MV-4-11 (cell line): ENCODE data around the gene PTPN13.

ENCODE experiments used
- DNase-seq: peaks from one replicate; lab custom pipeline; 2025; lab: John Stamatoyannopoulos, UW

The PTPN13 gene

DNA sequence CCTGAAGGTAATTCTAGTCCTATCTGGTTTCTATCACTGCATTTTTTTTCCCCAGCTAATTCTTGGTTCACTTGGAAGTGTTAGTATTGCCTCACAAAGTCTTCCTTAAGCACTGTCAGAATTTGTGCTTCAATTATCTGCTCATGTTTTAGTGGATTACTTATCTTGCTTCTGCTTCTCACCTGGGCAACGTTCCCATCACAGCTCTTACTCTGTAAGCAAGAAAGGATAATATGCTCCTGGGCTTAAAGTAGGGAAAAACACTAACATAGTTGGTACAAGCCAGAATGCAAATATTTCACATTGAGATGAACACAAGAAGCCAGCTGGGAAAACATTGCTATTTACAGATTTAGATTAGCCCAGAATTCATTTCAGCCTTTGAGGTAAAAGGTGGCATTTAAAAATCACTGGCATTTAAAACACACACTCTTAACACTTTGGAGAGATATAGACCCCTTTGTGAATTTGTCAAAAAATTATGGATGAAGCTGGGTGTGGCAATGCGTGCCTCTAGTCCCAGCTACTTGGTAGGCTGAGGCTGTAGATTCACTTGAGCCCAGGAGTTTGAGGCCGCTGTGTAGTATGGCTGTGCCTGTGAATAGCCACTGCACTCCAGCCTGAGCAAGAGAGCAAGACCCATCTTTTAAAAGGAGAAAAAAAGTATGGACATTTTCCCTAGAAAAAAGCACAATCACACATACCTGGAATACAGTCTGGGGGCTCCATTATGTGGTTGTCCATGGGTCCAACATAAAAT, 6.6 kb upstream of the PTPN13 start:
- no peak for DNase-seq

DNA sequence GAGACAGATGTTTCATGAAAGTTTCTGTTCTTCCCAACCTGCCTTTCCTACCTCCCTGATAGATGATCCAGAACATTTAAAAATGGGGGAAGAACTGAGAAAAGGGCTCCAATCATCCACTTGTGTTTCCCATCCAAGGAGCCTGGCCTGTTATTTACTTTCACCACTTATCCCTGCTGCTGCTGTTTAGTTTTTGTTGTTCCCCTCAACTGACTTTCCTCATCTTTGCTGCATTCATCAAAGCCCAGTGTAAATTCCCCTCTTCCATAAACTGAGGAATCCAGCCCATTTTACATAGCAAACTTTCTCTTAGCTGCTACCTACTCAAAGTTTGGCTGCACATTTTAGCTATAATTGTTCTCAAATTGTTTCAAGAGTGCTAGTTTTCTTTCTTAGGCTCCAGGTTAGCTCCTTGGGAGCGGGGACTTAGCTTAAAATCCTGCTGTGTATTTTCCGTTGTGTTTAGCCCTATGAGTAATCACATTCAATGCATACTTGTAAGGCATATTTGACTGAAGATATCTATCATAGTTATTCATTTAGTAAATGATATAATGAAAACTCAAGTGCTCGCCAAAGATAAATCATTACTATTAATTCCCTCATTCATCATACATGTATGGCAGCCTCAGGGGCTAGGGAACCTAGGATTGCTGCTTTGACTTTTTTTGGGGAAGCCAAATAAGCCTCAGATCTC, 1.4 kb upstream of the PTPN13 start:
- no peak for DNase-seq

DNA sequence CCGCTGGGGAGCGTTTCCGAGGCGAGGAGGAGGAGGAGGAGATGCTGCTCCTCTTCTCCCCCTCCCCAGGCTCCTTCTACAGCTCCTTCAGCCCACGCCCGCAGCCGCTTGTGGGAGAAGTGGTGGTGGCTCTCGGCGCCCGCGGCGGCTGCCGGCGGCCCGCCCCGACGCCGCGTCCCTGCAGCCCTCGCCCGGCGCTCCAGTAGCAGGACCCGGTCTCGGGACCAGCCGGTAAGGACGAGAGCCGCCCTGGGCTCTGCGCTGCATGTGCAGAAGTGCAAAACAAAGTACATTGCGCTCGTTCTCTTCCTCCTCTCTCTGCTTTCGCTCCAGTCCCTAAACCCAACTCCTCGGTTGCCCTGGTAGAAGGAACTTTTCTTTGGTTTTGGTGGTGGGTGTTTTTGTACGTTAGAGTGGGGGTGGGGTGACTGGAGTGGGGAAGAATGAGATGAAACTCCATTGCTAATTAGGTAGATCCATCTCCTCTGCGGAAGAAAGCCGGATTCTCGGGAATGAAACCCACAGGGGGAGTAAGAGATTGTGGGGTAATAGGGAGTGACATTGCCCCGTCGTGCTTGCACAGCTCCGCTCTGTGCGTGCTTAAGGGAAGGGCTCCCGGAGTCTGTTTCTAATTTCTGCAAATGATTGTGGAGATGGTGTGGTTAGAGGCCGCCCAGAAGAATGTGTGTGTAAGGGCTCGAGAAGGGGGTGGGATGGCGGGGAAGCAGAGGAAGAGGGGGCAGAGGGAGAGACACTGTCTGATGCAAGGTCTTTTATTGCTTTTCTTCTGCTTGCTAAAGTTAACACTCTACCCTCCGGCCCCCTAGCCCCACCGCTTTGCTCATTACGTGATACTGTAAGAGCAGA, 677 bp downstream of the PTPN13 start:
- DNase-seq, result peak; percentile 2

DNA sequence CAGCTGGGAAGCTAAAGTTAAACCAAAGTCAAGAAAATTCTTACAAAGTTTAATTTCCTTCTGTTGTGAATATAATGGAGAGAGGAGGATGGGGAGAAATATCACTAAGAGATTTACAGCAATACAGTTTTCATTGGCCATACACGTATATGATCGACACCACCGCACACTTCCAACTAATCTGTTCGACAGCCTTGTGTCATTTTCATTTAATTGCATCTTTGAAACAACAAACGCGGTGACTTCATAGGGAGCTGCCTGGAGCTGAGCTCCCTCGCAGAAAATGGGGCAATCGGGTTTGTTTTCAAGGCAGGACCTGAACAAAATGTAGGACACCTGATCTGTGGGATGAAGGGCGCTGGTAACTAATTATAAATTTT, 1.3 kb downstream of the PTPN13 start:
- DNase-seq, result no peak

DNA sequence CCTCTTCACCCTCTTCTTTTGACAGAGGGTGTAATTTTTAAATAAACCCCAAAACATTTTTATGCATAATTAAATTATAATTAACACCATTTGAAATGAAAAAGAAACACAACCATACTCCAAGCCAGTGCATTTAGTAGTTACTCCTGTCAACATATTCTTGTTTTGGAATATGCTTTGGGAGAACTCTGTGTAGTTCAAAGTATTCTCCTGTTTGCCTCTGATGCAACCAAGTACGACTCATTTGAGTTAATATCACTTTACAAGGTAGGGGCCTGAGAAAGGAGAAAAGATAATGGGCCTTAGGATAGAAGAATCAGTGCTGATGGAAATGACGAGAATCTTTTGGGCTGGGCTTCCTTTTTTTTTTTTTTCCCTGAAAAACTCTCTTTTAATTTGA, 2.7 kb downstream of the PTPN13 start:
- DNase-seq, result no peak

DNA sequence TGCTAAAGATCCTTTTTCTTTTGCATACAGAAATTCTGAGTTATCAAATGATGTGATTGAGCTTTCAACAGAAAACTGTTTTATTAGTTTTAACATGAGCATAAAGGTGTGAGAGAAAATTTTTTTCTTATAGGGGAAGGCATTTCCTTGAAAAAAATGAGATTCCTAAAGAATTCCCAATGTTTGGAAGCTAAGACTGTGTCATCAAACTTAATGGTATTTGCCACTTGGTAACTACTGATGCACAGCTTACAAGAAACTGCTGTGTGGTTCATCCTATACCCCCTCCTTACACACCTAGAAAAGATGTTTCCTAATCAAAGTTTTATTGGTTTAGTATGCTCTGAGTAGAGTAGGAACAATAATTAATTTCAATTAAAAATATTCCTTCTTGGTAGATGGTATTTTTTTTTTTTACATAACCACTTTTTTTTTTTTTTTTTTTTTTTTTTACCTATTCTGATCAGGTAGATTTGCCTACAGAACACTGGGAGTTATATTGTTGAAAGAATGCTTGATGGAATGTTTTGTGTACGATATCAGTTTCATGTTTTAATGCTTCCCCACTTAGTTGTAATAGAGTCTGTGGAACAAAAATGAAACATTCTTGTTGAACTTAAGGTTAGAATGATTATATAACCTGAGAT, 6.0 kb downstream of the PTPN13 start:
- DNase-seq, result no peak

DNA sequence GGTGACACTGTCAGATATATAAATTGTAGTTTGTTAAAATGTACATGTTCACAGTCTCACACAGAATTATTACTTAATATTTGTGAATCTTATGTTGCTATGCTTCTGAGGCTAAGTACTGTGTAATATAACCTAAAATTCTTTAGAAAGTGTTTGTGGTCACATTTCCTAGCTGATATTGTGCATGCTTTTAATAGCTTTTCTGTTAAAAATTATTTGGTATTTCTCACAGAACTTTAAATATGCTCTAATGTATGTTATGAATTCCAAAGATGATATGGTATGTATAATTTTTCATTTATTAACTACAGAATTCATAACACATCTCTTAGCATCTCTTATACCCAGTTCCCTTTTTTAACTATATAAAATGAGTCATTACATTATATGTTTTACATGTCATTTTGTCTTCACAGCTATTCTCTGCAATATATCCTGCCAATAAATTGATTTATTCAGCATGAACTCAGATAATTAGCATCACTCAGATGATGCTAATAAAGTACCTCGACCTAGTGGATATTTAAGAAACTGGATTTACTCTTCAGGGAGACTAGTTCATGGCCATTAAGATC, 9.3 kb downstream of the PTPN13 start:
- no peak for DNase-seq

DNA sequence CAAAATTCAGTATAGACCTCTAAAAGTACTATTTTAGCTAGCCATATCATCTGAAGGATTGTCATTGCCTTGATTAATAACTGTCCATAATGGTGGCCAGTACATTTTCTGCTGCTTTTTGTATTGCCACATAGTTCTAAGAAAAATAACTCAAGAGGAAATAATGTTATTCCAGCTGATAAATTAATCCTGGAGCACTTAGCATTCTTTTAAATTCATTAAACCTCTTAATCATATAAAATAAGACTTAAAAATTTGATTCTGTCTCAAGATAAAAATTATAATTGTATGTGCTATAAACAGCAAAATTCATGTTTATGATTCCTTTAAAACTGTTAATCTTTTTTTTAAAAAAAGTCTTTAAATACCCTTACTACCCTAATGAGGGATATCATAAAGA, 12.7 kb downstream of the PTPN13 start:
- DNase-seq, result no peak

DNA sequence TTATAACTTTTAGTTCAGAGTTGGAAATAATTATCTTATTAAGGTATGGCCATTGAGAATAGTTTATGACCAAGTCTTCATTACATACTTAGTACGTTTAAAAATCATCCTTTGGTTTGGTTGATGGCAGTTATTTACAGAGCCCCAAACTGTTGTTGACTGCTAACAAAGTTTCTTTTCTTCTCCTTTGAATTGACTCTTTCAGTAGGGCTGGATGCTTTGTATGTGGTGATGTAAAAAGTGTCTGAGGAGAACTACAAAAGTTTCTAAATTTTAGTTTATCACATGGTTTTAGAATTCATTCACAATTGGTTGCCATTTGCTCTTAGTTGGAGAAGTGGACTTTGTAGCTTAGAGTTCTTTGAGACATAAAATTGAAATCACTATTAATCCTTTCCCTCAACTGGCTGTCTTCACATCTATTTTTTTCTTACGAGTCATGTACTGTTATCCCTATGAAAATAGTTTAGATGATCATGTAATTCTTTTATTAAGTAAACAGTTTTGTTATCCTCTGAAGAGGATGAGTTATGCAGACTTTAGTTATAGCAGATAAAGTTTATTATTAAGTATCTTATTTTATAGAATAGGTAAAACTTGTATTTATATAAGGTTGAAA, 14.8 kb downstream of the PTPN13 start:
- no peak for DNase-seq

DNA sequence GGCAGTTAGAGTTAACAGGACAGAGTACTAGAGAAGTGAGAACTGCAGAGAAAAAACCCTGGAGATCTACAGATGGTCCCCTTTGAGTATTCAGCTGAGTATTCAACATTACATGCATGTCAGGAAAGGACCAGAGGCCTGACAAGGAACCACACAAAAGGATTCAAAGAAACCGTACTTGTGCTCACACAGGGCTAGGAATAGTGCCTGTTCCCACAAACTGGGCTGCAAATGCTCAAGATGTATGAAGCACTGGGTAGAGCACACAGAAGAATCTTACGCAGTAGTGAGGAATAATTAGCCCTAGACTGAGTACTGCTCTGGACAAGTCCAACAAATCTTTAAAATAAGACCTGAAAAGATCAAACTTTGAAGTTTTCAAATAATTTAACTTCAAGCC, 17.6 kb downstream of the PTPN13 start:
- no peak for DNase-seq

DNA sequence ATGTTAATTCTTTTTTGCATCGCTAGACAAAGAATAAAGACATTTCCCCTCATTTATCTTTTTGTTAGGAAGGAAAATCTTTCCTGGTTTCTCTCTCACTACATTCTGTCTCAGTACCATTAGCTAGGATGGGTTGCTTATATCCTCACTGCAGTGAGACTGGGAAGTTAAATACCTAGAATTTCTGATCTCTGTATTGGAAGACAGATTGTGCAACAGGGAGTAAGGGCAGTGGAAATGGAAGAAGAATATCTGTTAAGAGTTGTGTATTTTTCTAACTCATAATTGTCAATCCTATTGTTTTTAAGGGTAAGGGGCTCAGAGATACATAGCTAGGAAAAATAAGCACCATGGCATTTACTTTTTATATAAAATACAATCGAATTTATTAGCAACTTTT, 19.6 kb downstream of the PTPN13 start:
- DNase-seq, result no peak

DNA sequence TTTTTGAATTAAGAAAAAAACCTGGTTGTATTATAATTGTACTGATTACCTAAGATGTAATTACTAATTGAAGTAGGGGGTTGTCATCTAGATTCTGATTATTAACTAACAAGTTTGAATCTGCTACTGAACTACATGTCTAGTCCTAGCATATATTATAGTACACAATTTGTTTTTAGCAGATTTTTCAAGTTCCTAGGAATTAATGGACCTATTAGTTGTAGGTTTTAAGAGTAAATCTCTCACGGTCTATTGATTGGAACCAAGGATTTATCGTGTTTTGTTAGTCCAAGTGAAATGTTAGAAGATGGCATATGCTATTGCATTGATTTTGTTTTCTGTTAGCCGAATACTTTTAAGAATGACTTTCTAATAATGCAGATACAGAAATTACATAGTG, 20.8 kb downstream of the PTPN13 start:
- no peak for DNase-seq

DNA sequence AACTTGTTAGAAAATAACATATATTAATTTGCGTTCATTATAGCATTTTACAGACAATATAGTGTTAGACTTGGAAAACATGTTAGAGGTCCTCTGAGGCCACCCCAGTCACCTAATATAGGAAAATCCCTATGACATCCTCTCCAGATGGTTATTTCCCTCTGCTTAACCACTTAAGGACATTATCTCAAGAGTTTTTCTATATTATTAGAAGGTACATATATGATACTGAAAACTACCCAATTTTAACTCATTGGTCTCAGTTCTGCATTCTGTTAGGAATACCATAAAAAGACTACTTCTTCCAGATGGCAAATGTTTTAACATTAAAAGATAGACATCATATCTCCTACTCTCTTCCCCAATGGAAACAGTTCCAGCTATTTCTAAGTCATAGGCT, 21.4 kb downstream of the PTPN13 start:
- no peak for DNase-seq

DNA sequence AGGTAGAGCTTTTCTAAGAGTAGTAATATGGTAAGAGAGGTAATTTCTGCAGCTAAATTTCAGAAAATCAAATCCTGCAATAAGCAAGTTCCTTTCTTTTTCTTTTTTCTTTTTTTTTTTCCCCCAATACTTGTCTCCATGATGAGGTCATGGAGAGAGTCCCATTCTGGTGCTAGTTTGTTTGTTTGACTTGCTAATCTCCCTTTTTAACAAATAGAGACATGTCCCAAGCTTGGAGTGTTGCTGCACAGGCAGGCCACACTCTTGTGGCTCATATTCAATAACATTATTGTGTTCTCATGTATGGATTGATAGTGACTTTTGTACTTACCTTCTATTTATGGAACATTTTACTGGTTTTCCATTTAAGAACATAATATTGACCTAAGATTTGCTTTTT, 25.5 kb downstream of the PTPN13 start:
- no peak for DNase-seq

DNA sequence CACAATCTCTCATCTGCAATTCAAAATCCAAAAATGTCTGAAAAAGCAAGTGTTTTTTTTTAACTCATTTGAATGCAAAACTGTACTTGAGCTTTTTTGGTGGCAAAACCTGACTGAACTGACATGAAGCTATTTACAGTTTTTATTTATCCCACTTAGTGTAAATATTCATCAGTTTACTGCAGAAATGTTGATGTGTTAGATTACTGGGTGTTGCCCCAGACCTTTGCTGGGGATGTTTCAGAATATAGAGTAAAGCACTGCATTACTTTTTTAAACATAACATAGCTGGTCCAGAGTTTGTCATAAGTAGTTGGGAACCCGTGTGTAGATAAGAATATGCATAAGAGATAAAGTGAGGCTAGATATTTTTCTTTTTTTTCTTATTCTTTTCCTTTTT, 27.3 kb downstream of the PTPN13 start:
- DNase-seq, result no peak

DNA sequence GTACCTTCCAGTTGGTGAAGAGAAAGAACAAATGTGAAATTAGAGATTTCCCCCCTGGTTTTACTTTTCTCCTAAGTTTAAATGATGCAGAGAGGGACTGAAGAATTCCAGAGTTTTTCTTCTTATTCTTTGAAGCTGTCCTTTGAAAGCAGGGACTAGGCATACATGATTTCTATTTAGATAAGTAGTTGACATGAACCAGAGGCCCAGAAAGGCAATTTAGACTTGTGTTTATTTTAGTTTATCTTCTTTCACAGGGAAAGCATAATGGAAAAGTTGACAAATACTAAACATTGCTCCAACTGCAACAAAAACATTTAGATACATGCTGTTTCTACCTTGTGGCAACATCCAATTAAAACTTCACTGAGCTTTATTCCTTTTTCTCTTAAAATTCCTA, 32.0 kb downstream of the PTPN13 start:
- DNase-seq, result no peak

DNA sequence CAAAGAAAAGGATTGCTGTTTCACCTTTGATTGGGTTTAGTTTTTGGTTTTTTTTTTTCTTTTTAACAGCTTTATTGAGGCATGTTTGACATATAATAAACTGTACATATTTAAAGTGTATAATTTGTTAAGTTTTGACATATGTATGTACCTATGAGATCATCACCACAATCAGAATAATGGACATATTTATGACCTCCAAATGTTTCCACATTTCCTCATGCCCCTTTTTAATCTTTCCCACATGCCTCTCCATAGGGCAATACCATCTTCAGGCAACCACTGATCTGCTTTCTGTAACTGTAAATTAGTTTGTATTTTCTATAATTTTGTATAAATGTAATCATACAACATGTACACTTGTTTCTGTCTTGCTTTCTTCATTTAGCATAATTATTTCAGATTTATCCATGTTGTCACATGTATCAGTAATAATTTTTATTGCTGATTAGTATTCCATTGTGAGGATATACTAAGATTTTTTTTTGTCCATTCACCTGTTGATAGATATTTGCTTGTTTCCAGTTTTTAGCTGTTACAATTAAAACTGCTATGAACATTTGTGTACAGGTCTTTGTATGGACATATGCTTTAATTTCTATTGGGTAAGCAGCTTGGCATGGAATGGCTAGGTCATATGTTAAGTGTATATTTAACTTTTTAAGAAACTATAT, 33.5 kb downstream of the PTPN13 start:
- DNase-seq, result no peak

DNA sequence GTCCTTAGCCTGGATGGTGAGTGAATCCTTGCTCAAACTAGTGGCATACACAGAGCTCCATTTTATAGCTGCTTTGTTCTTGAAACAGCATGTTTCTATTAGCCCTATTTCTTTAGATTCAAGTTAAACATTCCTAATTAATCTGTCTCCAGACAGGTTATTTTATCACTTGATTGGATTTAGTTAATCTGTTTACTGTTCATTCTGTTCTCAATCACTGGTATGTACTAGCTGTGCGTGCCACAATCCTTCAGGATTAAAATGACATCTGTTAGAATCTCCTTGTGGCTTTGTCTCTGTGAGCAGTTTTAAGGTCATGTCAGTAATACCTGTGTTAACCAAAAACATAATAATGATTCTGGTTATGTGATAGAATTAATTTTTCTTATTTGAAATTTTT, 36.5 kb downstream of the PTPN13 start:
- no peak for DNase-seq

DNA sequence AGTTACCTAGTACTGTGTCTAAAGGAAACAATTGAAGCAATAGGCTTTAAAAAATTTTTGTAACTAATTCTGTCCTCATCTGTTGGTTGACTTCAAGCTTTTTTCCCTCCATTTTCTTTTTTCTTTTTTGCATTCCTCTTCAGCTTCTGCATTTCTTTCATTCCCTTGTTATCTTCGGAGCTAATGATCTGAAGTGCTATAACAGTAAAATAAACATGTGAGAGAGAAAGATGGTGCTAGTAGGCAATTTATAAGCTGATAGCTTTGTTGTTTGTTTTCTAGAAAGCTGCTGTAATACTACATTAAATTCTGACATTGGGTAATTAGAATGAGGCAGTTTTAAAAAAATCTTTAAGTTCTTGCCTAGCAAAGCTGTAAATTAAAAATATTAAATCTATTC, 37.1 kb downstream of the PTPN13 start:
- DNase-seq, result no peak

DNA sequence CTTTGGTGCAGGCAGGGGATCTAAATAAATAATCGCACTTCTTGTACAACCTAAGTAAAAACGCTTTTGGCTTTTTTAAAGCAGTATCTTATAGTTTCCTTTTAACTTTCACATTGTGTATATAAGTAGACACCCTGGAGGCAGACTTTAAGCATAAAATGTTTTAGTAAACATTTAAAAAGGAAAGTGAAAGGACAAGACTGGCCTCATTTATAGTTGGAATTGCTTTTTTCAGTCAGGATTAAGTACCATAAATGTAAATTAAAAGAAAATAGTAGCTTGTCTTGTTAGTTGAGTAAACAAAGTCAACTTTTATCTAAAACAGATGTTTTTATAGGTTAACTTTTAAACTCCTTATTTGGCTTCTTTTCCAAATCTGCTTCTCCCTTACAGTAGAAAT, 39.7 kb downstream of the PTPN13 start:
- DNase-seq, result no peak

DNA sequence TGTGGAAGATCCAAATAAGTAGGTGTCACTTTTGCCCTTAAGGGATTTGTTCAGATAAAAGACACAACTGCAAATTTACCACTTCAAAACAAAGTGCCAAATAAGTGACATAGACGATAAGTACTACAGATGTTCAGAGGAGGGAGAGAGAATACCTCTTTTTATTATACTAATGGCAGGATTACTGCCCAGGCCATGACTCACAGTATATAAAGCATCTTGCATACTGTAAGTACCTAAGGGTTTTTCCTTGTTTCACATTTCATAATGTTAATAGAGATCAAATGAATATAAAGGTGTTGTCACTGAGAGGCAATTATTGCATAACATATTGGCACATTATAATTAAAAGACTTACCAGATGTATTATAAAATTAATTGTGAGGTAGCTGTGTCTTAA, 46.4 kb downstream of the PTPN13 start:
- DNase-seq, result no peak
